Suprapubic skin (tissue), 4 donors: ENCODE results near the gene ENGASE. TPM values are rescaled to one million over a fixed set of nuclear protein-coding genes. Genes with fewer than 3 reads are reported as not detected.

Experiments used
- DNase-seq, 2 donors: peaks; one replicate each; pipeline ENCODE4 v3.0.0-alpha.2; 2019; ENCODE audit warnings: low spot score in 2 of 2
- H3K27ac ChIP-seq: fragments of 200-600 bp; sonication (generic); one replicate; pipeline ENCODE4 v1.5.1; 2019
- H3K27me3 ChIP-seq: fragments of 200-600 bp; sonication (generic); one replicate; pipeline ENCODE4 v1.5.1; 2019
- H3K36me3 ChIP-seq: fragments of 200-600 bp; sonication (generic); one replicate; pipeline ENCODE4 v1.5.1; 2019
- H3K4me1 ChIP-seq: fragments of 200-600 bp; sonication (generic); one replicate; pipeline ENCODE4 v1.5.1; 2019
- H3K4me3 ChIP-seq: fragments of 200-600 bp; sonication (generic); one replicate; pipeline ENCODE4 v1.5.1; 2019; ENCODE audit warnings: mild to moderate bottlenecking
- H3K9me3 ChIP-seq: fragments of 200-600 bp; sonication (generic); one replicate; pipeline ENCODE4 v1.5.1; 2019
- EP300 ChIP-seq: sonication (generic); formaldehyde crosslinking; IDR thresholded peaks from one replicate; pipeline ENCODE4 v1.6.1; 2017; ENCODE audit warnings: antibody characterized with exemption
- POLR2A ChIP-seq, 2 donors: fragments of 450-650 bp; IDR thresholded peaks; one replicate each; pipeline ENCODE4 v1.6.1; 2017; ENCODE audit warnings: antibody characterized with exemption in 2 of 2, mild to moderate bottlenecking in 2 of 2, moderate library complexity in 2 of 2
- POLR2AphosphoS5 ChIP-seq, 3 donors: sonication (generic); formaldehyde crosslinking; IDR thresholded peaks; one replicate each; pipeline ENCODE4 v1.6.1; 2017; ENCODE audit warnings: antibody characterized with exemption in 3 of 3
- WGBS: methylation state at CpG from one replicate; pipeline ENCODE4 v1.1.5; 2018; 5-methylcytosine and 5-hydroxymethylcytosine counted together
- total RNA-seq, 4 donors: library from RNA; depleted of rRNA; stranded (reverse); fragments of >200 nt; gene quantifications; one replicate each; pipeline ENCODE4 v1.1.0, GENCODE V29; 2016
- TF ChIP-seq, protein P1 (sequence below), 2 donors: fragments of 200-600 bp in 1 of 2; fragments of 450-650 bp in 1 of 2; sonication (generic) in 1 of 2; IDR thresholded peaks; one replicate each; pipeline ENCODE4 v1.5.1; 2016 to 2019; ENCODE audit warnings: antibody characterized with exemption in 2 of 2, mild to moderate bottlenecking in 1 of 2, moderate library complexity in 1 of 2

Gene ENGASE
- total RNA-seq, 4 donors from 2014 or later: 20.6 to 87.6 (median 38.4) TPM

- Histone ChIP-seq H3K4me3 (no peak overlapping the region), H3K4me1 (no peaks in the 10 kb centered on the region), H3K27me3 (peaks cover 93% of the 10 kb centered on the region), H3K9me3 (no peaks in the 10 kb centered on the region), H3K36me3 (no peaks in the 10 kb centered on the region), H3K27ac (no peak overlapping the region)
- no peak for DNase-seq
- WGBS: 70% methylated on average over 8 of the region's 12 CpGs
- TF ChIP-seq POLR2A (IDR thresholded peaks at IDR 0.05): no peak
- TF ChIP-seq, protein P1, sequence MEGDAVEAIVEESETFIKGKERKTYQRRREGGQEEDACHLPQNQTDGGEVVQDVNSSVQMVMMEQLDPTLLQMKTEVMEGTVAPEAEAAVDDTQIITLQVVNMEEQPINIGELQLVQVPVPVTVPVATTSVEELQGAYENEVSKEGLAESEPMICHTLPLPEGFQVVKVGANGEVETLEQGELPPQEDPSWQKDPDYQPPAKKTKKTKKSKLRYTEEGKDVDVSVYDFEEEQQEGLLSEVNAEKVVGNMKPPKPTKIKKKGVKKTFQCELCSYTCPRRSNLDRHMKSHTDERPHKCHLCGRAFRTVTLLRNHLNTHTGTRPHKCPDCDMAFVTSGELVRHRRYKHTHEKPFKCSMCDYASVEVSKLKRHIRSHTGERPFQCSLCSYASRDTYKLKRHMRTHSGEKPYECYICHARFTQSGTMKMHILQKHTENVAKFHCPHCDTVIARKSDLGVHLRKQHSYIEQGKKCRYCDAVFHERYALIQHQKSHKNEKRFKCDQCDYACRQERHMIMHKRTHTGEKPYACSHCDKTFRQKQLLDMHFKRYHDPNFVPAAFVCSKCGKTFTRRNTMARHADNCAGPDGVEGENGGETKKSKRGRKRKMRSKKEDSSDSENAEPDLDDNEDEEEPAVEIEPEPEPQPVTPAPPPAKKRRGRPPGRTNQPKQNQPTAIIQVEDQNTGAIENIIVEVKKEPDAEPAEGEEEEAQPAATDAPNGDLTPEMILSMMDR (IDR thresholded peaks at IDR 0.05): no peak
- TF ChIP-seq POLR2AphosphoS5 (IDR thresholded peaks at IDR 0.05): no peak
- TF ChIP-seq EP300: no peak
Observed at GRCh38 chr17:79104898-79105600, 30.4 kb downstream of the ENGASE start.

DNA sequence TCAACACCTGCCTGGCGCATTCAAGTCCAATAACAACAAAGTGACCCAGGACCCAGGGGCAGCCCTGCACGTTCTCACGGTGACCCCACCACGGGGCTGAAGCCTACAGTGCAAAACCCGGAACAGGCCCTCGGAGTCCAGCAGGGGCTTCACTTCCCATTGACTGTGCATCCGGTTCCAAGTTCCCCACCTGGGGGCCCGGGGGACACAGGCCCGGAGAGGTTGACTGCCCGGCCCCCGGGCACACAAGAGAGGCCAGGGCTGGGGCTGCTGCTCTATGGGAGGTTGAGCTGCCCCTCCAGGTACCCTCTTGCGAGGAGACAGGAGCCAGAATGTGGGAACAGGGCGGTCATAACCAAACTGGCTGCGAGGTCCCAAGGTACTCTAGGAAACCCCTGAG is 31.3 kb downstream of the ENGASE start:
- no peak overlapping the region for H3K4me3 ChIP-seq
- no peak for DNase-seq
- no peaks in the 10 kb centered on the region for H3K9me3 ChIP-seq
- peaks cover 93% of the 10 kb centered on the region for H3K27me3 ChIP-seq
- H3K4me1 ChIP-seq: no peaks in the 10 kb centered on the region
- TF ChIP-seq, protein P1 (IDR thresholded peaks at IDR 0.05): no peak
- TF ChIP-seq EP300 (no peak), POLR2A (IDR thresholded peaks at IDR 0.05) (no peak)
- WGBS: no CpG with 5 or more reads among the region's 14 CpGs
- H3K27ac ChIP-seq: no peak overlapping the region
- H3K36me3 ChIP-seq: no peaks in the 10 kb centered on the region

DNA sequence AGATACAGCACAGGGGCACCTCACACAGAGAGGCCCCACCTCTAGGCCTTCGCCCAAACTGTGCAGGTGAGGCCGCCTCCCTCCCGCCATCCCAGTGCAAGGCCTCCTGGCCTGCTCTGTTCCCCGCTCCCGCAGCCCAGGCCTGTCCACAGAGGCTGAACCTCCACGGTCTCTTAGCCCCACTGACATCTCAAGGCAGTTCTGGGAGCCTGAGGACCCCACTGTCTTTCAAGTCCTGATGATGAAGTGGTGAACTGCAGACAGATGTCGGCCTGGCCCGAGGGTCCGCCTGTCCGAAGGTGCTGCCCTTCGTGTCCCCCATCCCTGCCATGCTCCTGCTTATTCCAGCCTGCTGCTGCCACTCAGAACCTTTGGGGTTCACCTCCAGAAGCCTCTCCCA is 32.3 kb downstream of the ENGASE start:
- TF ChIP-seq POLR2AphosphoS5 (IDR thresholded peaks at IDR 0.05): no peak
- no peak for TF ChIP-seq EP300
- TF ChIP-seq POLR2A (IDR thresholded peaks at IDR 0.05): no peak
- TF ChIP-seq, protein P1 (IDR thresholded peaks at IDR 0.05): no peak
- Histone ChIP-seq H3K4me3 (no peak overlapping the region), H3K36me3 (no peaks in the 10 kb centered on the region), H3K4me1 (no peaks in the 10 kb centered on the region), H3K27ac (no peak overlapping the region), H3K9me3 (no peaks in the 10 kb centered on the region), H3K27me3 (peaks cover 93% of the 10 kb centered on the region)
- 90% methylated on average over 5 of the region's 11 CpGs for WGBS
- no peak for DNase-seq

DNA sequence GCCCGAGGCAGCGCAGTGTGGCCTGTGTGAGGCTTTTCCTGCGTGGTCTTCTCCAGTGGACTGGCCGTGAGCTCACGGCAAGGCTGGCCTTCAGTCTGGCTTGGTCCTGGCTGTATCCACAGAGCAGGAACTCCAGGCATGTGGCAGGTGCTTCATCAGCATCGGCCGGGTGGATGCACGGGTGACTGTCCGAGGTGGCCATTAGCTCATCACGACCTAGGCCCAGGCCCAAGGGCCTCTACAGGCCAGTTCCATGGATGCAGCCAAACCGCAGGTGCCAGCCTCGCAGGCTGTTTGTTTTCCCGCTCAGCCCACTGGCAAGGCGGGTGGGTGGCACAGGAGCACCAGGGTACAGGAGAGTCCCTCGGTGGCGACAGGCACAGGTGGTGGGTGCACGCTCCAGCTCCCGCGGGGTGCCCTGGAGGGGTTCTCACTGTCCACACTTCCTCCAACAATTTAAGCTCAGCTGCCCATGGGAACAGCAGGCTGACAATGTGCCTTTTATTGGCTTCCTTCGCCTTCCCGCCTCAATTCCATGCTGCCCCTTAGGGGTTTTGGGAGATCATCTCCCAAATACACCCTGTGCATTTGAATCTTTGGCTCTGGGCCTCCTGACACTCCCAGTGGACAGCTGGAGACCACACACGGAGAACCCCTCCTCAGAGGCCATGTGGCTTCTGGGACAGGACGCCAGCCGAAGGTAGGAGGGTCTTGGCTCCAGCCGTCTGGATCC is 33.0 kb downstream of the ENGASE start:
- no peaks in the 10 kb centered on the region for H3K9me3 ChIP-seq
- WGBS: 73% methylated on average over 13 of the region's 25 CpGs
- H3K27me3 ChIP-seq: peaks cover 93% of the 10 kb centered on the region
- no peak overlapping the region for H3K27ac ChIP-seq
- TF ChIP-seq POLR2AphosphoS5 (IDR thresholded peaks at IDR 0.05) (no peak), EP300 (no peak), POLR2A (IDR thresholded peaks at IDR 0.05) (no peak)
- TF ChIP-seq, protein P1 (IDR thresholded peaks at IDR 0.05): no peak
- no peaks in the 10 kb centered on the region for H3K4me1 ChIP-seq
- DNase-seq: no peak
- H3K36me3 ChIP-seq: no peaks in the 10 kb centered on the region
- no peak overlapping the region for H3K4me3 ChIP-seq

DNA sequence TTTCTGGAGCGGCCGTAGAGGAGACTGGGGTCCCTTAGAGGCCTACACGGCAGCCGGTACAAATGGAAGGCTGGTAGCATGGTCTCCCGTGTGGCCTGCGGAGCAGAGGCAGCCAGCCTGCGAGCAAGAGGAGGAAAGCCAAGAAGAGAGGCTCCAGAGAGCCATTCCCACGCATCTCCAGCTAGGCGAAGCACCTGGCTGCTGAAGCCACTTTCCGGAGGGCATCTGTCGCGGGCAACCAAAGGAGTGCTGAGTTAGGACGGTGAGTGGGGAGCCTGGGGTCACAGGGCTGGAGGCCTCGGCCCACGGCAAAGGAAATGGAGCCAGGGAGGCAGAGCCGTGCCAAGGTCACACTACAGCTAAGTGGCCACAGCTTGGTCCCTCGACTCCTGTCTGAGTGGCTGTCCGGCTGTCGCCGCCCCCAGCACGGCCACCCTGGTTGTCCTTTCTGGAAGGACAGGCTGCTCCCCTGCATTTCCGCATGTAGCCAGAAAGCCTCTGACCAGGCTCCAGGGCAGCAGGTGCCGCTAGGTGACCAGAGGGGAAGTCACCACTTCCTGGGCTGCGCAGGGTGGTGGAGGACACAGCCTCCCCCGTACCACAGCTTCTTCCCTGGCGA is 33.7 kb downstream of the ENGASE start:
- TF ChIP-seq EP300 (no peak), POLR2AphosphoS5 (IDR thresholded peaks at IDR 0.05) (no peak), POLR2A (IDR thresholded peaks at IDR 0.05) (no peak)
- TF ChIP-seq, protein P1 (IDR thresholded peaks at IDR 0.05): no peak
- H3K36me3 ChIP-seq: no peaks in the 10 kb centered on the region
- no peaks in the 10 kb centered on the region for H3K4me1 ChIP-seq
- DNase-seq: no peak
- H3K27ac ChIP-seq: no peak overlapping the region
- H3K9me3 ChIP-seq: no peaks in the 10 kb centered on the region
- H3K27me3 ChIP-seq: peaks cover 93% of the 10 kb centered on the region
- H3K4me3 ChIP-seq: no peak overlapping the region
- WGBS: 82% methylated on average over 18 of the region's 26 CpGs
